Metanephros (tissue), 1 donor: ENCODE results near the gene C3. TPM values are rescaled to one million over a fixed set of nuclear protein-coding genes. Genes with fewer than 3 reads are reported as not detected.

Experiments
- total RNA-seq: library from RNA; depleted of rRNA; stranded (reverse); fragments of >200 nt; gene quantifications from one replicate; pipeline ENCODE4 v1.2.3, GENCODE V29; 2014

Gene C3
- total RNA-seq: 34.5 TPM

DNA sequence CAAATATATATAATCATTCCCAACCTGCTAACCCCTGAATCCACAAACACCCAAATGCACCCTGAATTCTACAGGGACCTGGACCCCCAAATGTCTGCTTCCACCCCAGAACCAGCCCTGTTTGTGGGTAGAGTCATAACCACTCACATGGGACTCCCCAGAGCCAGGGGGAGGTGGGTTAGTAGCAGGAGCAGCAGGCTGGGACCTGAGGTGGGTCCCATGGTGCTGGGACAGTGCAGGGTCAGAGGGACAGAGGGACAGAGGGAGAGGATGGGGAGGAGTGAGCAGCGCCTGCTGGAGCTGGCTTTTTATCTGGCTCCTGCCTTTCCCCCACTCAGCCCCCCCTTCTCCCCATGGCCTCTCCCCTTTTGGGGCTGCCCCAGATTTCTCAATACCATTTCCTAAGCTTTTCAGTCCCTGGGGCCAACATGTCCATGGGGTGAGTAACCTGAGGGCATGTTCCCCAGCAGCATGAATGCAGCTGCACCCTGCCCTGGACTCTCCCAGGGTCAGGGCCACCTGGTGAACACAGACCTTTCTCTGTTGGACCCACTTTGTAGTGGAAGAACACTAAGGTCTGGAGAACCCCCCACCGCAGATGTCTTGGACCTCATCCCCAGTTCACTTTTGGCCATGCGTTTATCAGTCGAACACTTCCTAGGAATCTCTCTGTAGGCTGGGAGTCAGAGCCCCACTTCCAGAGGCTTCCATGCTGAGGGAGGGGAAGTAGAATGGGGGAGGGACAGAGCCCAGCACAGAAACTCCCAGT is at the start of gene C3:
C3 (minus strand) TSS at position 282 of the 769 bp plus-strand sequence; CDS start at position 221, 61 bp downstream.

DNA sequence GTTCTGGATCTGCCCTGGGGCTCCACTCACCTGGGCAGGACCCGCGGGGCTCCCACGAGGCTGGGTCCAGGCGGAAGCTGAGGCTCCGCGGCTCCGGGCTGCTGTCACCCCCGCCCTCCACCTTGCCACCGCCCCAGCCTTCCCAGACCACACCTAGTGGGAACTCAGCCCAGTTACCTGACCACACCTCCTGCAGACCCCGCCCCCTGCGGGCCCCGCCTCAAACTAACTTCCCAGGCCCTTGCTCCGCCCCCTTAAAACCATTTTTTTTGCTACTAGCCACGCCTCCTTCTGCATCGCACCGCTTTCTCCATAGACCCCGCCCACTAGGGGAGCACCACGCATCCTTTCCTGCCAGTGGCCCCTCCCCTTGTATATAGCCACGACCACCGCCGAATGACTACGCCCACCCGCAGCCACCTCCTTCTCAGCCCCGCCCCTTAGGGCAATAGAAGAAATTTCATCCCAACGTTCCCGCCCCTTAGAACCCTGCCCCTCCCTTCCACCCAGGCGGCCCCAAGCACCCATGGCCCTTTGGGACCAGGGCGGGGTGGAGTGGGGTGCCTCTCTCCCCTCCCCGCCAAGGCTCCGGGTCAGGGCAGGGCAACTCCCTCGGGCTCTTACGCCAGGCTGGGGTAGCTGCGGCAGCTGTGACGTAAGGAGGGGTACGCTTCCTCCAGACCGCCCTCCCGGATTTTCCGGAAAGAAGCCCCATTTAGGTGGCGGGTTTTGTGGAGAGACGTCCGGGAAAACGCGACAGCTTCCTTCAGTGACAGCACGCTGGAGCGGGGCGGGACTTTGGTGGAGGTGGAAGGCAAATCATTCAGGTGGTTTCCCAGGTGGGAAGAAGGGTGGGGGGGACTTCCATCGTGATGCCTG is 47.1 kb upstream of the C3 start, which contains the start of gene SH2D3A:
SH2D3A (minus strand) TSS at position 79 of the 879 bp plus-strand sequence. CDS start 3,687 bp downstream, outside the sequence.

DNA sequence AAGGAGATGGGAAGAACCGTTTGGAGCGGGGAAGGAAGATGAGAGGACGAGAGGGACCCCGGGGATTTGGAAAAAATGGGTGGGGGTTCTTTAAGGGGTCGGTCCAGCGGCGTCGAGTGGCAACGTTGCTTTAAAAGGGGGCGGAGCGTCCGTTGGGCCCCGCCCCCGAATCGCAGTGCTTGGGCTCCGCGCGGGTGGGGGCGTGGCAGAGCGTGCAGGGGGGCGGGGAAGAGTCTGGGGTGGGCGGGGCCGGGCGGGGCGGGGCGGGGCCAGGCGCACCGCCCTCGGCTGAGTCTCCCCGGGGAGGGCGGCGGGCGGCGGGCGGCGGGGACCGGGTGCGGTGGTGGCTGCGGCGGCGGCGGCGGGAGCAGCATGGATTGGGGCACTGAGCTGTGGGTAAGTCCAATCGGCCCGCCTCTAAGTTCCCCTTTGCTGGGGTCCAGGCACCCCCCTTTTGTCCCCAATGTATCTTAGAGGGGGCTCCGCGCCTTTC is 19.0 kb upstream of the C3 start, which contains the start of gene TRIP10:
TRIP10 (plus strand) TSS at position 291 of the 493 bp plus-strand sequence; CDS start at position 373, 82 bp downstream.

DNA sequence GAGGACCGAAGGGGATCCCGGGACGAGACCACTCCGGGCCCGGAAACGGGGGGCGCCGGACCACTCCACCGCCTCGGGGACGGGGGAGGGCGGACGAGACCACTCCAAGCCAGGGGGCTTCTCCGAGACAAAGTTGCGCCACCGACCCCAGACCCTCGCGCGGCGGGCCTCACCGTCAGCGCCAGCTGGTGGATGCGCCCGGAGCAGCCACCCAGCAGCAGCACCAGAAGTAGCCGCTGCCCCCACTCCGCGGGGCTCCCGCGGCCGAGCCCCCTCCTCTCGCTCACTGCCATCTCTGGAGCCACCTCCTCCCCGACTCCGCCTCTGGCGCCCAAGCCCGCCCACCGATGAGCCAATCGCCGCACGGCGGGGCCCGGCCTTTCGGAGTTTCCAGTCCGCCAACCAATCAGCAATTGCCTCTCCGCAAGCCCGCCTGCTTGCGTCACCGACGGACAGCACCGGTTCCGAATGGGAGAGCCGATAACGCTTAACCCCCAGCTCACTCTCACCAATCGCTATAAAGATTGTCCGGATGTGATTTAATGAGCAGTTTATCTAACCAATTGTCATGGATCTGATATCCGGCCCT is 16.9 kb upstream of the C3 start, which contains the start of gene GPR108:
GPR108 (minus strand) TSS at position 297 of the 589 bp plus-strand sequence; CDS start at position 293, 4 bp downstream.

Other genes with a start within 250 kb of the C3 start
- gene DENND1C, start 238.9 kb downstream of the C3 start, total RNA-seq: 2.2 TPM
- 17.9 TPM for gene TUBB4A, start 218.3 kb downstream of the C3 start, total RNA-seq
- 0.76 TPM for gene TNFSF9, start 189.6 kb downstream of the C3 start, total RNA-seq
- 0.29 TPM for gene CD70, start 129.5 kb downstream of the C3 start, total RNA-seq
- 0.70 TPM for gene TNFSF14, start 50.5 kb downstream of the C3 start, total RNA-seq
- gene GPR108, start 16.9 kb upstream of the C3 start, total RNA-seq: 58.4 TPM
- gene TRIP10, start 19.0 kb upstream of the C3 start, total RNA-seq: 44.5 TPM
- gene SH2D3A, start 46.8 kb upstream of the C3 start, total RNA-seq: 11.9 TPM
- 6.5 TPM for gene VAV1, start 52.1 kb upstream of the C3 start, total RNA-seq
- 1.2 TPM for gene ADGRE1, start 166.9 kb upstream of the C3 start, total RNA-seq